ENCODE measurements around the gene CCNL2. TPM values are rescaled to one million over a fixed set of nuclear protein-coding genes. Genes with fewer than 3 reads are reported as not detected.
"Not testable (repeated sequence)": the region's sequence is repeated elsewhere in the genome, so short reads cannot be mapped to it uniquely, and the experiment has no call there.

The CCNL2 gene
- total and polyA plus RNA-seq, 2 experiments from 2014 or later: 150 to 199 TPM

DNA sequence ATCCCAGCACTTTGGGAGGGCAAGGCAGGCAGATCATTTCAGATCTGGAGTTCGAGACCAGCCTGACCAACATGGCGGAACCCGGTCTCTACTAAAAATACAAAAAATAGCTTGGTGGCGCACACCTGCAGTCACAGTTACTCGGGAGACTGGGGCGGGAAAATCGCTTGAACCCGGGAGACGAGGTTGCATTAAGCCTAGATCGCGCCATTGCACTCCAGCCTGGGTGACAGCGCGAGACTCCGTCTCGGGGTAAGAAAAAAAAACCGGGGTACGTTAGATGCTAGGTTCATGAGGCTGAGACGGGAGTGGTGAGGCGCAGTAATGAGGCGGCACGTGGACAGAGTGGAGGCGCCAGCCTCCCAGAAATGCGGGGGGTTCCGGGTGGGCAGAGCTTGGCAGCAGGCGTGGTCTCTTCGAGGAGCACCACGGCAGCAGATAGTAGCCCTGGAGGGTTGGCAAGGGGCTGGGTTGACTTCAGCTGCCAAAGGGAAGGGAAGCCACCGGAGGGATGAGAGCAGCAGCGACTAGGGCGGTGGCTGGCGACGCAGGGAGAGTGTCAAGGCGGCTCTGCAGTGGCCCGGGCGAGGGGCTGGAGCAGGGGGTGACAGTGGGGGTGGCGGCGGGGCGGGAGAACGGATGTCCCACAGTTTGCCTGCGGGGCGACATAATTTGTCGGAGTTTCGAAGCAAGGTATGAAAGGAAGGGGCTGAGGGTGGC, 7.1 kb upstream of the CCNL2 start:
- Histone ChIP-seq H3K9me2 (ENCODE audit: insufficient read depth) (no peaks in the 10 kb centered on the region), H3K79me2 (ENCODE audit: insufficient read depth) (peaks cover 82% of the 10 kb centered on the region), H3K4me1 (ENCODE audit: insufficient read depth) (peaks cover 17% of the 10 kb centered on the region), H3K9ac (peak overlapping the region; percentile 96), H3K36me3 (ENCODE audit: low read depth) (0 out of 2 replicates have a peak, but pooled peaks cover 5% of the 10 kb centered on the region), H3F3A (ENCODE audit: insufficient read depth) (peaks cover 29% of the 10 kb centered on the region), H4K20me1 (ENCODE audit: insufficient read depth) (0 out of 2 replicates have a peak, but pooled peaks cover 3% of the 10 kb centered on the region), H2AFZ (peak overlapping the region; percentile 82; the same call in 1 of the 2 replicates), H3K4me3 (peak overlapping the region; percentile 90), H3K4me2 (ENCODE audit: unreplicated experiment) (peak overlapping the region; percentile 80), H3K27me3 (replicated peaks; ENCODE audit: insufficient read depth) (no peaks in the 10 kb centered on the region), H3K9me3 (ENCODE audit: low read depth) (no peaks in the 10 kb centered on the region), H3K27ac (peak overlapping the region; percentile 70)
- peak; percentile 30 for DNase-seq
- no peak for TF ChIP-seq EZH2phosphoT487 (IDR thresholded peaks at IDR 0.05; ENCODE audit: insufficient read depth, low read depth)
- TF ChIP-seq EZH2 (IDR thresholded peaks at IDR 0.05; ENCODE audit: insufficient read depth, poor library complexity, severe bottlenecking): no peak
- in situ Hi-C loops (cut with MboI): no loop called here
- 41 to 62% methylated on average over 29 to 43 of the region's 43 CpGs for WGBS, 2 experiments (ENCODE audit: low coverage in 1 of 2, low lambda C conversion rate in 2 of 2, missing lambda C conversion rate in 2 of 2)

DNA sequence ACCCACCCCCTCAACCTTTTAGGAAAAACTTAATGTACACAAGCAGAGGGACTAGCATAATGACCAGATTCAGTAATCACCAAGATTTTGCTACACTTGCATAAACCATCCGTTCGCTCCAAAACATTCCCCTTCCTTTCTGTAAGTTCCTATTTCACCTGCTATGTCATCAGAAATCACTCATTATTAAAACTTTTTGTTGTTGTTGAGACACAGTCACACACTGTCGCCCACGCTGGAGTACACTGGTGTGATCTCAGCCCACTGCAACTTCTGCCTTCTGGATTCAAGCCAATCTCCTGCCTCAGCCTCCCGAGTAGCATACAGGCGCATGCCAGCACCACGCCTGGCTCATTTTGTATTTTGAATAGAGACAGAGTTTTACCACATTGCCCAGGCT, 4.5 kb upstream of the CCNL2 start:
- Histone ChIP-seq H4K20me1 (ENCODE audit: insufficient read depth) (0 out of 2 replicates have a peak, but pooled peaks cover 3% of the 10 kb centered on the region), H3K9ac (no peak overlapping the region), H3K27ac (no peak overlapping the region), H3K27me3 (replicated peaks; ENCODE audit: insufficient read depth) (no peaks in the 10 kb centered on the region), H3K36me3 (ENCODE audit: low read depth) (0 out of 2 replicates have a peak, but pooled peaks cover 5% of the 10 kb centered on the region), H3K79me2 (ENCODE audit: insufficient read depth) (peaks cover 96% of the 10 kb centered on the region), H3K4me2 (ENCODE audit: unreplicated experiment) (no peak overlapping the region), H3K9me3 (ENCODE audit: low read depth) (no peaks in the 10 kb centered on the region), H3K9me2 (ENCODE audit: insufficient read depth) (no peaks in the 10 kb centered on the region), H2AFZ (no peak overlapping the region), H3F3A (ENCODE audit: insufficient read depth) (peaks cover 29% of the 10 kb centered on the region), H3K4me1 (ENCODE audit: insufficient read depth) (peaks cover 21% of the 10 kb centered on the region), H3K4me3 (no peak overlapping the region)
- 75 to 78% methylated on average over 7 of the region's 7 CpGs for WGBS, 2 experiments (ENCODE audit: low coverage in 1 of 2, low lambda C conversion rate in 2 of 2, missing lambda C conversion rate in 2 of 2)
- in situ Hi-C loops (cut with MboI): no loop called here
- no peak for TF ChIP-seq EZH2phosphoT487 (IDR thresholded peaks at IDR 0.05; ENCODE audit: insufficient read depth, low read depth)
- no peak for TF ChIP-seq EZH2 (IDR thresholded peaks at IDR 0.05; ENCODE audit: insufficient read depth, poor library complexity, severe bottlenecking)
- peak; percentile 23 for DNase-seq

DNA sequence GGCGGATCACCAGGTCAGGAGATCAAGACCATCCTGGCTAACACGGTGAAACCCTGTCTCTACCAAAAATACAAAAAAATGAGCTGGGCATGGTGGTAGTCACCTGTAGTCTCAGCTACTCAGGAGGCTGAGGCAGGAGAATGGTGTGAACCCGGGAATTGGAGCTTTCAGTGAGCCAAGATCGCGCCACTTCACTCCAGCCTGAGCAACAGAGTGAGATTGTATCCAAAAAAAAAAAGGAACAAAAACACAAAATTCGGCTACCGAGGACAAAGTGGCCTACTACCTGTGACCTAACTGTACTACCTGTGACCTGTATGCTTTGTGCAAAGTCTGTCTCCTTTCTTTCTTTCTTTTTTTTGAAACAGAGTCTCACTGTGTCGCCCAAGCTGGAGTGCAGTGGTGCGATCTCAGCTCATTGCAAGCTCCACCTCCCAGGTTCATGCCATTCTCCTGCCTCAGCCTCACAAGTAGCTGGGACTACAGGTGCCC, 3.8 kb upstream of the CCNL2 start:
- Histone ChIP-seq H3K4me1 (ENCODE audit: insufficient read depth) (peaks cover 14% of the 10 kb centered on the region), H3K79me2 (ENCODE audit: insufficient read depth) (peaks cover 96% of the 10 kb centered on the region), H3F3A (ENCODE audit: insufficient read depth) (peaks cover 30% of the 10 kb centered on the region)
- H3K9ac ChIP-seq; H4K20me1 ChIP-seq (ENCODE audit: insufficient read depth); H2AFZ ChIP-seq; H3K4me2 ChIP-seq (ENCODE audit: unreplicated experiment); in situ Hi-C loops (cut with MboI); H3K9me2 ChIP-seq (ENCODE audit: insufficient read depth); DNase-seq; H3K36me3 ChIP-seq (ENCODE audit: low read depth); H3K4me3 ChIP-seq; H3K27me3 ChIP-seq (replicated peaks; ENCODE audit: insufficient read depth); H3K27ac ChIP-seq; H3K9me3 ChIP-seq (ENCODE audit: low read depth): not testable (repeated sequence)
- WGBS, 2 experiments (ENCODE audit: low coverage in 1 of 2, low lambda C conversion rate in 2 of 2, missing lambda C conversion rate in 2 of 2): 93 to 96% methylated on average over 9 of the region's 9 CpGs

GRCh38 chr1:1402072-1402900, 3.2 kb upstream of the CCNL2 start:
- Histone ChIP-seq H3K4me3 (no peak overlapping the region), H3K4me1 (ENCODE audit: insufficient read depth) (peaks cover 18% of the 10 kb centered on the region), H3K36me3 (ENCODE audit: low read depth) (peaks cover 10% of the 10 kb centered on the region; the same call in 1 of the 2 replicates), H3F3A (ENCODE audit: insufficient read depth) (peaks cover 36% of the 10 kb centered on the region), H3K9me3 (ENCODE audit: low read depth) (no peaks in the 10 kb centered on the region), H3K79me2 (ENCODE audit: insufficient read depth) (peaks cover 96% of the 10 kb centered on the region), H3K9me2 (ENCODE audit: insufficient read depth) (no peaks in the 10 kb centered on the region), H4K20me1 (ENCODE audit: insufficient read depth) (no peaks in the 10 kb centered on the region), H3K4me2 (ENCODE audit: unreplicated experiment) (no peak overlapping the region), H2AFZ (no peak overlapping the region), H3K27ac (peak overlapping the region; percentile 29), H3K9ac (no peak overlapping the region), H3K27me3 (replicated peaks; ENCODE audit: insufficient read depth) (no peaks in the 10 kb centered on the region)
- DNase-seq: peak; percentile 84
- WGBS, 2 experiments (ENCODE audit: low coverage in 1 of 2, low lambda C conversion rate in 2 of 2, missing lambda C conversion rate in 2 of 2): 75 to 79% methylated on average over 20 of the region's 20 CpGs
- TF ChIP-seq EZH2phosphoT487 (IDR thresholded peaks at IDR 0.05; ENCODE audit: insufficient read depth, low read depth) (no peak), EZH2 (IDR thresholded peaks at IDR 0.05; ENCODE audit: insufficient read depth, poor library complexity, severe bottlenecking) (no peak)
- in situ Hi-C loops (cut with MboI): no loop called here
